K562 (cell line): ENCODE results near the gene NBEAL2. TPM values are rescaled to one million over a fixed set of nuclear protein-coding genes. Genes with fewer than 3 reads are reported as not detected.

Source experiments
- BRD4 ChIP-seq: fragments of 200-600 bp; sonication (generic); IDR thresholded peaks from 2 replicates; pipeline ENCODE4 v1.6.1; 2017; ENCODE audit warnings: inconsistent platforms
- CREB3 ChIP-seq: fragments of 450-650 bp; conservative IDR thresholded peaks from 2 replicates; pipeline ENCODE4 v1.6.1; 2016; ENCODE audit warnings: missing genetic modification characterization, low read depth, mild to moderate bottlenecking, missing compliant biosample characterization, moderate library complexity
- FOXM1 ChIP-seq, 2 experiments: fragments of 450-650 bp in 1 of 2; sonication (generic) in 1 of 2; formaldehyde crosslinking in 1 of 2; IDR thresholded peaks; 2 replicates each; pipeline versions ENCODE4 v1.6.1 to v1.9.0; 2017 to 2022; ENCODE audit warnings: low read depth in 2 of 2, mild to moderate bottlenecking in 2 of 2, missing genetic modification reagents in 1 of 2, moderate library complexity in 1 of 2
- FOXO4 ChIP-seq: fragments of 450-650 bp; formaldehyde crosslinking; IDR thresholded peaks from 2 replicates; pipeline ENCODE4 v1.4.0; 2020; ENCODE audit warnings: mild to moderate bottlenecking, moderate library complexity
- HBP1 ChIP-seq: fragments of 450-650 bp; formaldehyde crosslinking; IDR thresholded peaks from 2 replicates; pipeline ENCODE4 v1.4.0; 2022; ENCODE audit warnings: missing genetic modification characterization
- KDM4B ChIP-seq, 2 experiments: fragments of 450-650 bp in 1 of 2; sonication (generic) in 1 of 2; IDR thresholded peaks; 2 replicates each; pipeline ENCODE4 v1.6.1; 2016 to 2017; ENCODE audit warnings: borderline replicate concordance in 2 of 2, antibody characterized with exemption in 1 of 2, low read depth in 1 of 2, mild to moderate bottlenecking in 1 of 2
- MIER1 ChIP-seq: fragments of 450-650 bp; IDR thresholded peaks from 2 replicates; pipeline ENCODE4 v1.6.1; 2016; ENCODE audit warnings: antibody characterized with exemption, mild to moderate bottlenecking, low read depth
- RBM17 ChIP-seq: fragments of 200-400 bp; formaldehyde crosslinking; IDR thresholded peaks from 2 replicates; pipeline ENCODE4 v1.6.1; 2017; ENCODE audit warnings: low read depth, mild to moderate bottlenecking, low read length, borderline replicate concordance
- SMARCE1 ChIP-seq: fragments of 450-650 bp; IDR thresholded peaks from 2 replicates; pipeline ENCODE4 v1.7.1; 2016; ENCODE audit warnings: mild to moderate bottlenecking
- TAL1 ChIP-seq: fragments of 450-650 bp; IDR thresholded peaks from 2 replicates; pipeline ENCODE4 v1.6.1; 2016; ENCODE audit warnings: mild to moderate bottlenecking
- TFE3 ChIP-seq: fragments of 450-650 bp; formaldehyde crosslinking; IDR thresholded peaks from 2 replicates; pipeline ENCODE4 v1.4.0; 2020; ENCODE audit warnings: mild to moderate bottlenecking, mixed read lengths
- THRB ChIP-seq: fragments of 450-650 bp; formaldehyde crosslinking; conservative IDR thresholded peaks from 2 replicates; pipeline ENCODE4 v1.4.0; 2022; ENCODE audit warnings: mild to moderate bottlenecking, missing genetic modification characterization
- ZBTB9 ChIP-seq: fragments of 450-650 bp; formaldehyde crosslinking; IDR thresholded peaks from 2 replicates; pipeline ENCODE4 v1.4.0; 2020; ENCODE audit warnings: mild to moderate bottlenecking, moderate library complexity
- ZNF12 ChIP-seq: sonication (generic); formaldehyde crosslinking; IDR thresholded peaks from 2 replicates; pipeline ENCODE4 v1.4.0; 2020; ENCODE audit warnings: mild to moderate bottlenecking, missing genetic modification reagents
- ZNF3 ChIP-seq: fragments of 250-450 bp; sonication (Bioruptor Pico); IDR thresholded peaks from 2 replicates; pipeline ENCODE4 v1.5.0; 2021; ENCODE audit warnings: mild to moderate bottlenecking, moderate library complexity
- ZNF586 ChIP-seq: fragments of 450-650 bp; formaldehyde crosslinking; conservative IDR thresholded peaks from 2 replicates; pipeline ENCODE4 v1.4.0; 2020; ENCODE audit warnings: mild to moderate bottlenecking, moderate library complexity
- polyA plus RNA-seq, 8 experiments: library from polyadenylated mRNA; depleted of rRNA in 4 of 8; stranded (reverse) in 5 of 8; unstranded in 3 of 8; fragments of >200 nt; fragmentation: Nextera tagmentation in 2 of 8; fragmentation: Illumina TruSeq in 1 of 8; extraction: Ambion mirVana in 2 of 8; extraction: Trizol in 1 of 8; gene quantifications; 2 replicates each; pipeline versions ENCODE4 v1.2.1 to v1.2.3, GENCODE V29; 2011 to 2014; ENCODE audit warnings: inconsistent platforms in 1 of 8, missing spikeins in 1 of 8
- total RNA-seq, 7 experiments: library from RNA; depleted of rRNA in 6 of 7; stranded (reverse); fragments of >200 nt in 6 of 7; fragmentation: Illumina TruSeq in 2 of 7; extraction: Trizol in 2 of 7; gene quantifications; 2 replicates each; pipeline versions ENCODE4 v1.2.1 to v1.2.3, GENCODE V29; 2011 to 2021; ENCODE audit warnings: low replicate concordance in 1 of 7

NBEAL2 gene
- total and polyA plus RNA-seq, 9 of the 15 experiments (the other 6 are each of a cell fraction or from before 2014, with no cell fraction given): 0.06 to 114 (median 29.6) TPM

GRCh38 chr3:46971742-46972141 lies 7.7 kb upstream of the NBEAL2 start (continued):
- TF ChIP-seq TFE3: no peak
- TF ChIP-seq MIER1: no peak
- no peak for TF ChIP-seq HBP1 (CRISPR knock-in tag)
- no peak for TF ChIP-seq ZNF12 (CRISPR knock-in tag)
- TF ChIP-seq KDM4B (IDR thresholded peaks at IDR 0.05; ENCODE audit: borderline replicate concordance in 2 of 2, low read depth in 1 of 2): no peak
- no peak for TF ChIP-seq BRD4
- TF ChIP-seq TAL1: peak; percentile 74
- TF ChIP-seq ZNF586: no peak
- TF ChIP-seq RBM17: no peak
- TF ChIP-seq FOXO4: no peak
- no peak for TF ChIP-seq CREB3 (tag)
- peak; percentile 9; the same call in 1 of the 2 replicates for TF ChIP-seq FOXM1 (IDR thresholded peaks at IDR 0.05; ENCODE audit: low read depth)
- no peak for TF ChIP-seq FOXM1 (CRISPR knock-in tag; IDR thresholded peaks at IDR 0.05; ENCODE audit: low read depth)
- TF ChIP-seq SMARCE1: peak; percentile 69; the same call in 1 of the 2 replicates
- no peak for TF ChIP-seq ZBTB9 (CRISPR knock-in tag)
- TF ChIP-seq THRB (CRISPR knock-in tag): no peak
- TF ChIP-seq ZNF3 (CRISPR knock-in tag): no peak
